Natural killer cell (primary cell): ENCODE results near the gene ARHGAP44. TPM values are rescaled to one million over a fixed set of nuclear protein-coding genes. Genes with fewer than 3 reads are reported as not detected.

Experiments
- ATAC-seq, 3 donors: fragments of 150-1000 bp in 2 of 3; fragments of 200-7000 bp in 1 of 3; cut with Tn5 transposase; 1 replicate in 1 of 3; 2 replicates in 2 of 3; pipeline ENCODE4 v1.10.0; 2021; ENCODE audit warnings: mild to moderate bottlenecking in 2 of 3, moderate library complexity in 2 of 3
- DNase-seq, 2 donors: peaks; one replicate each; pipeline versions ENCODE4 v3.0.0 to v3.0.0-alpha.2; 2013 to 2021; ENCODE audit warnings: mixed read lengths in 1 of 2
- H3K27ac ChIP-seq: one replicate; pipeline ENCODE4 v1.5.1; 2013; ENCODE audit warnings: mild to moderate bottlenecking, low read length
- H3K27me3 ChIP-seq: one replicate; pipeline ENCODE4 v1.6.1; 2013; ENCODE audit warnings: low read length; ENCODE audit not compliant: control insufficient read depth, insufficient read depth
- H3K36me3 ChIP-seq: one replicate; pipeline ENCODE4 v1.6.1; 2013; ENCODE audit warnings: low read length; ENCODE audit not compliant: control insufficient read depth, insufficient read depth
- H3K4me1 ChIP-seq: one replicate; pipeline ENCODE4 v1.6.1; 2013; ENCODE audit warnings: low read length; ENCODE audit not compliant: control insufficient read depth, insufficient read depth
- H3K4me3 ChIP-seq: one replicate; pipeline ENCODE4 v1.5.1; 2013; ENCODE audit warnings: low read length
- H3K9me3 ChIP-seq: one replicate; pipeline ENCODE4 v1.6.1; 2013; ENCODE audit warnings: low read length; ENCODE audit not compliant: control insufficient read depth, insufficient read depth
- H3K27ac Mint-ChIP-seq, 2 donors: one replicate each; pipeline ENCODE4 v1.8.0; 2022; ENCODE audit warnings: mild to moderate bottlenecking in 2 of 2, mixed read lengths in 2 of 2, moderate library complexity in 1 of 2
- H3K27me3 Mint-ChIP-seq, 2 donors: one replicate each; pipeline ENCODE4 v1.8.0; 2022; ENCODE audit warnings: low read depth in 2 of 2, mixed read lengths in 2 of 2
- H3K36me3 Mint-ChIP-seq: one replicate; pipeline ENCODE4 v1.8.0; 2022; ENCODE audit warnings: mixed read lengths
- H3K4me1 Mint-ChIP-seq, 2 donors: one replicate each; pipeline ENCODE4 v1.8.0; 2022; ENCODE audit warnings: mixed read lengths in 2 of 2
- H3K4me3 Mint-ChIP-seq: one replicate; pipeline ENCODE4 v1.8.0; 2022; ENCODE audit warnings: mild to moderate bottlenecking, moderate library complexity, mixed read lengths
- H3K9me3 Mint-ChIP-seq, 2 donors: one replicate each; pipeline ENCODE4 v1.8.0; 2022; ENCODE audit warnings: mixed read lengths in 2 of 2
- CTCF ChIP-seq: fragments of 200-600 bp; IDR thresholded peaks from one replicate; pipeline ENCODE4 v1.8.0; 2022; ENCODE audit warnings: antibody characterized with exemption
- WGBS: methylation state at CpG from one replicate; pipeline ENCODE4 v1.1.7; 2013; ENCODE audit warnings: missing lambda C conversion rate; ENCODE audit not compliant: insufficient coverage; 5-methylcytosine and 5-hydroxymethylcytosine counted together
- intact Hi-C: fragments of 100-400 bp; cut with micrococcal nuclease; formaldehyde crosslinking; loops from one replicate; pipeline ENCODE4 v1.14.2; 2022
- total RNA-seq, 4 donors: library from RNA; stranded (reverse); fragments of 120-200 nt in 1 of 4; gene quantifications; one replicate each; pipeline versions ENCODE4 v1.2.3 to v1.2.4, GENCODE V29; 2013 to 2022

ARHGAP44 gene
- total RNA-seq, 3 donors from 2014 or later (not counting 1 experiment from before 2014, with no cell fraction given): not detected

- no peak for DNase-seq
- Mint-ChIP-seq H3K27me3 (peaks cover 3 to 6% of the 10 kb centered on the region in 2 donors), H3K27ac (peak overlapping the region in 1 of 2 donors; percentile 44), H3K9me3 (no peaks in the 10 kb centered on the region), H3K4me3 (no peak overlapping the region), H3K36me3 (no peaks in the 10 kb centered on the region), H3K4me1 (peaks cover 9% of the 10 kb centered on the region in 2 donors)
- H3K27me3 ChIP-seq: no peaks in the 10 kb centered on the region
- H3K36me3 ChIP-seq: no peaks in the 10 kb centered on the region
- ATAC-seq: no peak
- H3K9me3 ChIP-seq: no peaks in the 10 kb centered on the region
- no peak overlapping the region for H3K27ac ChIP-seq
- H3K4me1 ChIP-seq: peaks cover 14% of the 10 kb centered on the region
- intact Hi-C loops: no loop called here
- H3K4me3 ChIP-seq: no peak overlapping the region
- no peak for TF ChIP-seq CTCF
- whole genome bisulfite sequencing: 90% methylated on average over 21 of the region's 21 CpGs
These were observed 194.9 kb downstream of the ARHGAP44 start for GRCh38 chr17:12983991-12984884.

GRCh38 chr17:12985431-12986293 is 196.4 kb downstream of the ARHGAP44 start:
- Mint-ChIP-seq H3K4me1 (peaks cover 9% of the 10 kb centered on the region in 2 donors), H3K9me3 (no peaks in the 10 kb centered on the region), H3K36me3 (no peaks in the 10 kb centered on the region), H3K4me3 (no peak overlapping the region), H3K27me3 (peaks cover 3 to 6% of the 10 kb centered on the region in 2 donors), H3K27ac (no peak overlapping the region)
- ATAC-seq (no peak), DNase-seq (no peak)
- peaks cover 14% of the 10 kb centered on the region for H3K4me1 ChIP-seq
- no peaks in the 10 kb centered on the region for H3K27me3 ChIP-seq
- H3K27ac ChIP-seq: no peak overlapping the region
- intact Hi-C loops: no loop called here
- TF ChIP-seq CTCF: no peak
- H3K36me3 ChIP-seq: peaks cover 7% of the 10 kb centered on the region
- H3K9me3 ChIP-seq: no peaks in the 10 kb centered on the region
- H3K4me3 ChIP-seq: no peak overlapping the region
- 86% methylated on average over 13 of the region's 14 CpGs for WGBS

GRCh38 chr17:12987120-12987519 is 197.8 kb downstream of the ARHGAP44 start:
- H3K4me3 ChIP-seq: no peak overlapping the region
- intact Hi-C loops: no loop called here
- Mint-ChIP-seq H3K9me3 (no peaks in the 10 kb centered on the region), H3K4me1 (peaks cover 6 to 7% of the 10 kb centered on the region in 2 donors), H3K27ac (no peak overlapping the region), H3K4me3 (no peak overlapping the region), H3K36me3 (peaks cover 8% of the 10 kb centered on the region), H3K27me3 (peaks cover 2 to 4% of the 10 kb centered on the region in 2 donors)
- ATAC-seq: no peak
- WGBS: 81% methylated on average over 12 of the region's 12 CpGs
- no peak overlapping the region for H3K27ac ChIP-seq
- H3K9me3 ChIP-seq: no peaks in the 10 kb centered on the region
- no peak for DNase-seq
- no peaks in the 10 kb centered on the region for H3K27me3 ChIP-seq
- TF ChIP-seq CTCF: no peak
- peaks cover 16% of the 10 kb centered on the region for H3K36me3 ChIP-seq
- H3K4me1 ChIP-seq: peaks cover 7% of the 10 kb centered on the region
